NB4 (cell line): ENCODE data around the gene CTSK.
"Not testable (repeated sequence)": the region's sequence is repeated elsewhere in the genome, so short reads cannot be mapped to it uniquely, and the experiment has no call there.

ENCODE experiments used
- DNase-seq: peaks from one replicate; pipeline ENCODE4 v3.0.0; 2010; ENCODE audit warnings: low read depth
- H3K4me3 ChIP-seq: one replicate; pipeline ENCODE4 v1.5.1; 2011; ENCODE audit warnings: mild to moderate bottlenecking, low read depth, low read length, moderate library complexity
- CTCF ChIP-seq: IDR thresholded peaks from one replicate; pipeline ENCODE4 v1.5.1; 2012; ENCODE audit warnings: low read depth, low read length
- MAX ChIP-seq: IDR thresholded peaks from 2 replicates; pipeline ENCODE4 v1.6.1; 2011; ENCODE audit warnings: low read depth, low read length
- MYC ChIP-seq: IDR thresholded peaks from 2 replicates; pipeline ENCODE4 v1.6.1; 2011; ENCODE audit warnings: low read depth, low read length
- POLR2A ChIP-seq: IDR thresholded peaks from 2 replicates; pipeline ENCODE4 v1.6.1; 2011; ENCODE audit warnings: mild to moderate bottlenecking; ENCODE audit not compliant: insufficient read length; ENCODE audit errors: extremely low read depth

The CTSK gene

GRCh38 chr1:150799089-150799488, 9.0 kb downstream of the CTSK start:
- TF ChIP-seq MYC (no peak), POLR2A (no peak), MAX (no peak), CTCF (no peak)
- H3K4me3 ChIP-seq: no peak overlapping the region
- DNase-seq: no peak

GRCh38 chr1:150798525-150798924, 9.5 kb downstream of the CTSK start:
- DNase-seq: no peak
- TF ChIP-seq CTCF: no peak
- no peak for TF ChIP-seq MAX
- no peak for TF ChIP-seq POLR2A
- TF ChIP-seq MYC: no peak
- no peak overlapping the region for H3K4me3 ChIP-seq

- DNase-seq: no peak
- no peak for TF ChIP-seq MYC
- TF ChIP-seq CTCF: no peak
- no peak for TF ChIP-seq POLR2A
- TF ChIP-seq MAX: no peak
- H3K4me3 ChIP-seq: no peak overlapping the region
These were observed 11.7 kb downstream of the CTSK start for GRCh38 chr1:150796374-150796773.

GRCh38 chr1:150793778-150794177, 14.3 kb downstream of the CTSK start:
- DNase-seq, H3K4me3 ChIP-seq: not testable (repeated sequence)

- TF ChIP-seq MAX (no peak), POLR2A (no peak), CTCF (no peak), MYC (no peak)
- no peak for DNase-seq
- H3K4me3 ChIP-seq: no peak overlapping the region
These were observed 14.8 kb downstream of the CTSK start for GRCh38 chr1:150793221-150793620.

- TF ChIP-seq MAX (no peak), MYC (no peak), POLR2A (no peak), CTCF (no peak)
- DNase-seq: no peak
These were observed 16.5 kb downstream of the CTSK start for GRCh38 chr1:150791585-150791984.

More at GRCh38 chr1:150791585-150791984, 16.5 kb downstream of the CTSK start:
- no peak overlapping the region for H3K4me3 ChIP-seq
